KOPT-K1 (cell line): Measurements from ENCODE around the gene CLSTN1.
"Not testable (repeated sequence)": the region's sequence is repeated elsewhere in the genome, so short reads cannot be mapped to it uniquely, and the experiment has no call there.

Experiments
- H3K27ac ChIP-seq: fragments of 200-600 bp; sonication (generic); 2 replicates; pipeline ENCODE4 v1.5.1; 2016; ENCODE audit warnings: antibody characterized with exemption, mild to moderate bottlenecking, low read depth, low read length; ENCODE audit not compliant: poor library complexity, severe bottlenecking
- H3K36me3 ChIP-seq: fragments of 200-600 bp; sonication (generic); 2 replicates; pipeline ENCODE4 v1.5.1; 2017; ENCODE audit warnings: antibody characterized with exemption, mild to moderate bottlenecking, low read length, moderate library complexity; ENCODE audit not compliant: insufficient read depth
- H3K9me3 ChIP-seq: fragments of 200-600 bp; sonication (generic); 2 replicates; pipeline ENCODE4 v1.5.1; 2017; ENCODE audit warnings: antibody characterized with exemption, low read length, mild to moderate bottlenecking; ENCODE audit not compliant: insufficient read depth, poor library complexity, severe bottlenecking

CLSTN1 gene

DNA sequence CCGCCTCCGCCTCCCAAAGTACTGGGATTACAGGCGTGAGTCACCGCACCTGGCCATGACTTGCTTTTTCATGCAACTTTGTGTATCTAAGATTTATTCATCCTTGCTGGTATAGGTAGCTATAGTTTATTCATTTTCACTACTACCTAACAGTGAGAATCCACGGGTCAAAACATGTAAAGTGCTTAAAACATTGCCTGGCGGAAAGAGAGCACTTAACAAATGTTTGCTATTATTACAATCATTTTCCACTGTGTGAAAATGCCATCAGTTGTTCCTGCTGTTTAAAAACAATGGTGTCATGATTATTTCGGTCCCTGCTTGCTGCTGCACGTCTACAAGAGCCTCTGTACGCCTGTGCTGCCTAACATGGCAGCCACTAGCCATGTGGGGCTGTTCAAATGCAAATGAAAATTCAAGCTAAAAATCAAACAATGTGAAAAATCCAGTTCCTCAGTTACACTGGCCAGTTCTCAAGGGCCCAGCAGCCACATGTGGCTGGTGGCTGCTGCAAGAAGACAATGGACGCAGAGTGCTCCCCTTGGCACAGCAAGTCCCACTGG, 65.1 kb downstream of the CLSTN1 start:
- Histone ChIP-seq H3K9me3 (no peaks in the 10 kb centered on the region), H3K27ac (no peak overlapping the region), H3K36me3 (peaks cover 31% of the 10 kb centered on the region)

DNA sequence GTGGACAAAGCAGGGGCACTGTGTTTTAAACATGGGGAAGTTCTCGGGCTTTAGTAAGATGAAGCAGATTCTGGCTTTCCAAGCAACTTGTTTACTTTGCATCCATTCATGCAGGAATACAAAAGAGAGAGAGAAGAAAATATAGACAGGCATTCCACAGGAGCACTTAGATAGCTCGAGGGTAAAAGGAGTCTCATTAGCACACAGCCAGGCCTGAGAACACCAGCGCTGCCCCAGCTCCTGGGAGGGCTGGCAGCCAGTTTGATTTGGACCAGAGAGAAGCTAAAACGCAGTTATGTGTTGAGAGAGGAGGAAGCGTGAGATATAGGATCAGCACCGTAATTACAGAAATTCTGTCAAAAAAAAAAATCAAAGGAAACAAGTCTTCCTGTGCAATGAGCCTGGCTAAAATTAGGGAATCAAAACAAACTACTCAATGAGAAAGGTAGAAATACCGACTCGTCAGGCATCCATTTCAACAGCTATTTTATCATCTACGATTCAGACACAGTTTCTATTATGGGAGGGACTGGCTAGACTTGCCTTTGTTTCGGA, 68.2 kb downstream of the CLSTN1 start:
- H3K36me3 ChIP-seq: peaks cover 45% of the 10 kb centered on the region
- H3K27ac ChIP-seq: no peak overlapping the region
- H3K9me3 ChIP-seq: no peaks in the 10 kb centered on the region

DNA sequence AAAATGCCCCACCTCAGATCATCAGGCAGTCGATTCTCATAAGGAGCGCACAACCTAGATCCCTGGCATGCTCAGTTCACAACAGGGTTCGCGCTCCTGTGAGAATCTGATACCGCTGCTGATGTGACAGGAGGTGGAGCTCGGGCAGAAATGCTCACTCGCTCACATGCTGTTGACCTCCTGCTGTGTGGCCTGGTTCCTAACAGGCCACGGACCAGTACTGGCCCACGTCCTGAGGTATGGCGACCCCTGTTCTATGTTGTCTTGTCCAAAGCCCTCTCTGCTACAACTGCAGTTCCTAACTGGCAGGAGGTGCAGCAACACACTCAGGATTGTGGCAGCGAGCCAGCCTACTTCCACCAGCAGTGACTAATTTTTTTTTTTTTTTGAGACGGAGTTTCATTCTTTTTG, 70.6 kb downstream of the CLSTN1 start:
- Histone ChIP-seq H3K36me3 (peaks cover 69% of the 10 kb centered on the region), H3K27ac (no peak overlapping the region), H3K9me3 (no peaks in the 10 kb centered on the region)

DNA sequence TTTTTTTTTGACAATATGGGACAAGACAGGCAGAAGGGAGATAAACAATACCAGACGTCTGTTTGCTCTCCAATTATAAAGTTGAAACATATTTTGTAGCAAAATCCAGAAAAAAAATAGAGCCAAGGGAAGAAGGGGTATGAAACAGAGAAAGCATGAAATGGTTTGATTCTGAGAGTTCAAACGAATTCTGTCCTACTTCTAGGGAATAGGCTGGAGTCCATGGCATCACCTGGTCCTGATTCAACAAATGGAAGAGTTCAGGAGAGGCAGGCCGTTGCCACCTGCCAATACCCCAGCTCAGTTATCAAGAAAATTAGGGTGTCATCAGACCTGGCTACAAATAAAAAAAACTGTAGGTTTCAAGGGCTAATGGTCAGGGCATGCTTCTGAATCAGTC, 71.8 kb downstream of the CLSTN1 start:
- Histone ChIP-seq H3K27ac (no peak overlapping the region), H3K36me3 (peaks cover 79% of the 10 kb centered on the region), H3K9me3 (no peaks in the 10 kb centered on the region)

DNA sequence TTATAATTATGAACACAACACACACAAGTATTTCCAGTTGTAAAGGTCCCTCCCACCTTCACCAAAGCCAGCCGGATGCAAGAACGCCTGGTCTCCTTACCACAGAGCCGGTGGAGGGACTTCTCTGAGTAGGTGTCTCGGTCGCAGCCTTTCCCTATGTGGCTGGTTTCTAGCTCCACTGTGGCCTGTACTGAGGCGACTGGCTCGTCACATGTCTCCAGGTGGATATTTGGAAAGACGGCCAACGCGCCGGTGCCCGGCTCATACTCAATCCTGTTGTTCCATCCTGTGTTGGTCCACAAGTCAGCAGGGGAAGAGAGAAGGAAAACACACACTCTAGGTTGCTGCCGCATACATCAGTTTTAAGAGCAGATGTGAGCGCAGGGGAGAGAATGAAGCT, 74.4 kb downstream of the CLSTN1 start:
- Histone ChIP-seq H3K9me3 (no peaks in the 10 kb centered on the region), H3K36me3 (peaks cover 96% of the 10 kb centered on the region), H3K27ac (no peak overlapping the region)

DNA sequence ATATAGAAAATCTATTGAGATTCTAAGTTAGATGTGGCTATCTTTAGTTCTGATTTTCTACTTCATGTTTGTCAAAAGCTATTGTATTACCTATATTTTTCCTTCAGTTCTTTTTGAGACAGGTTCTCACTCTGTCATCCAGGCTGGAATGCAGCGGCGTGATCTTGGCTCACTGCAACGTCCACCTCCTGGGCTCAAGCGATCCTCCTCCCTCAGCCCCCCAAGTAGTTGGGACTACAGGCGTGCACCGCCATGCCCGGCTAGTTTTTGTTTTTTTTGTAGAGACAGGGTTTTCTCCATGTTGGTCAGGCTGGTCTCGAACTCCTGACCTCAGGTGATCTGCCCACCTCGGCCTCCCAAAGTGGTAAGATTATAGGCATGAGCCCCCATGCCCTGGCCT, 75.4 kb downstream of the CLSTN1 start:
- H3K36me3 ChIP-seq: peaks cover 96% of the 10 kb centered on the region
- H3K9me3 ChIP-seq, H3K27ac ChIP-seq: not testable (repeated sequence)

DNA sequence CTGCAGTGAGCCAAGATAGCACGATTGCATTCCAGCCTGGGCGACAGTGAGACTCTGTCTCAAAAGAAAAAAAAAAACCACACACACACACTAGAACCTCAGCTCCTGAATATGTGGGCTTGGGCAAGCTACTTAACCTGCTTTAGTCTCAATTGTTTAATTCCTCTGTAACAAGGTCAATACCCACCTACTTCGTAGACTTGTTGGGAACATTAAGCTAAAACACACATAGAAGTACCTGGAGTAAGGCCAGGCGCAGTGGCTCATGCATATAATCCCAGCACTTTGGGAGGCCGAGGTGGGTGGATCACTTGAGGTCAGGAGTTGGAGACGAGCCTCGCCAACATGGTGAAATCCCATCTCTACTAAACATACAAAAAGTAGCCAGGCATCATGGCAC, 77.1 kb downstream of the CLSTN1 start:
- H3K36me3 ChIP-seq: peaks cover 98% of the 10 kb centered on the region
- H3K9me3 ChIP-seq: no peaks in the 10 kb centered on the region
- H3K27ac ChIP-seq: no peak overlapping the region

DNA sequence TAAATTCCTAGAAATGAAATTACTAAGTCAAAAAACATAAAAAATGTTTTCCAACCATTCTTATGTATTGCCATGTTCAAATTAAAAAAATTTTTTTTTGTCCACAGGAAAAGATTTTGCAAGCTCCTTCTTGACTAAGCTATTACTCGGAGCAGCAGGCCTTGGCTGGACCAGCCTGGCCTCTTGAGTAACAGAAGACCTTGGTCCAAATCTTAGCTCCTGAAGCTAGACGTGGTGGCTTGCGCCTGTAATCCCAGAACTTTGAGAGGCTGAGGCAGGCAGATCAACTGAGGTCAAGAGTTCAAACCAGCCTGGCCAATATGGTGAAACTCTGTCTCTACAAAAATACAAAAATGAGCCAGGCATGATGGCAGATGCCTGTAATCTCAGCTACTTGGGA, 77.6 kb downstream of the CLSTN1 start:
- Histone ChIP-seq H3K36me3 (peaks cover 98% of the 10 kb centered on the region), H3K27ac (no peak overlapping the region), H3K9me3 (no peaks in the 10 kb centered on the region)

DNA sequence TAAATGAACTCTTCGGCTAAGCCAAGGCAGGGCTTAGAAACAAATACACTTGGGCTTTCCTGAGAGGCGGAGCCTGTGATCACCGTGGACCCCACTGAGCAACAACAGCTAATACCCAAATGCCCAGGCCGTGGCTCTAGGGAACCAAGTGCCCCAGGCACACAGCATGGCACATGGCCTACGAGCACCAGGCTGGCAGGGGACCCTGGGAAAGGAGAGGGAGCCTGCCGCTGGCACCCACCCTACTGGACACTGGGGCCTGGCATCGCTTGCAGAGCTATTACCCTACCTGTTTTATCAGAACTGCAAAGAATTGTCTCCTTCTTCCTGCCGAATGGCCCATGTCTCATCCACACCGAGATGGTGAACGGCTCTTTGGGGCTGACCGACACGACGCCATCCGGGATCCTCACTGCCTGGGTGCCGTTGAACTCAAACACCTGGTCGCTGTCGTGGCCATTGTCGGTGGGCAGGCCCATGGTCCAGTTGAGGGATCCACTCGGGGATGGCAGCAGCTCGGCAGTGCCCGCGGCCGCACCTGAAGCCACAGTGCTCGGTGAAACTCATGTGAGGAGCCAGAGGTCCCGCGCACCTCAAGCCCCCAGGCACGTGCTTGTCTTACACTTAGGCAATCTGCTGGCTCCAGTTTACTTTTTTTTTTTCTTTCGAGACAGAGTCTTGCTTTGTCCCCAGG, 79.5 kb downstream of the CLSTN1 start:
- Histone ChIP-seq H3K36me3 (peaks cover 97% of the 10 kb centered on the region), H3K9me3 (no peaks in the 10 kb centered on the region), H3K27ac (no peak overlapping the region)

DNA sequence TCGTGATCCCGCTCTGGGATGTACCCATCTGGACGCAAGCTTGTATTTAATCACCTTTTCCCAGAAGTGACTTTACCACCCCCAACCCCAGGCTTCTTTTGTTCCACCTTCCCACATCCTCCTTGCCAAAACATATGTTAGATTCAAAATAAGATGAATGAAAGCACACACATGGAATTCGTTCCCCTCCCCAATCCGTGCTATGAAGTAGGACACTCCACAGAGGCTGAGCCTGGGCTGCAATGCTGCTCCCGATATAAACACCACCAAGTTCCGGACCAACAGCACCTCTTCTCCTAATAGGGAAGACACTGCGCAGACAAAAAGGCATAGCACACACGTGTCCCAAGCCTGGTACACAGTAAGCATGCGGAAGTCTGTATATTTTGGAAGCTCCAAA, 86.1 kb downstream of the CLSTN1 start:
- Histone ChIP-seq H3K27ac (no peak overlapping the region), H3K36me3 (peaks cover 99% of the 10 kb centered on the region), H3K9me3 (no peaks in the 10 kb centered on the region)

DNA sequence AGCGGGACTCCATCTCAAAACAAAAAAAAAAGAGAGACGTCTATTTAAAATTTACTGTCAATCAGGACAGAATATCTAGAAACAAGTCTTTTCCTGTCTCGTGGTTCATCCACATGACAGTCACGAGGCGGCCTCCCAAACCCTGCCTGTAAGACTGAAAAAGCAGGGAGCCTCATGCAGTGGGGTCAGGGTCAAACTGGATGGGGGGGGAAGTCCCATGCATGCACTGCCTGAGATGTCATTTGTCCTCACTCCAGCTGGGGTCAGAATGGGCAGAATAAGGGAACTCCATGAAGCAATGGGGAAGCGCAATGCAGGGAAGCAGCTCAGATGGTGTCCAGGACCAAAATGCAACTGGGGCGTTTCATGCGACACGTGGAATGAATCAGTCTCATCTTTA, 86.7 kb downstream of the CLSTN1 start:
- Histone ChIP-seq H3K27ac (no peak overlapping the region), H3K36me3 (peaks cover 99% of the 10 kb centered on the region), H3K9me3 (no peaks in the 10 kb centered on the region)

DNA sequence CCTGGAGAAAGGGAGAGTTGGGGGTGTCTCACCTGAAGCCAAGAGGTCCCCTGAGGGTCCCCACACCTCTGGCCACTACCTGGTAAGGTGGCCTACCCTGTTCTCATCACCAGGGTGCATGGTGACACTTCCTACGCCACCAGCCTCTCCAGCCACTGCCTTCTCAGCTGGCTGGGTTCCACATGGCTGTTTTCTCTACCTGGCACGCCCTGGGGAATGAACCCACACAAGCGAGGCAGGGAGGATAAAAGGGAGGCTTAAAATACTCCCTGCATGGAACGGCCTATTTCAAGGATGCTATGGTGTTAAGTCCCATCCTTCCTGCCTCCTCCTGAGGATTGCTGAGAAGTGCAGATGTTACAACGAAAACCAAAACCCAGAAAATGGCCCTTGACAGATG, 87.5 kb downstream of the CLSTN1 start:
- no peaks in the 10 kb centered on the region for H3K9me3 ChIP-seq
- H3K36me3 ChIP-seq: peaks cover 99% of the 10 kb centered on the region
- H3K27ac ChIP-seq: no peak overlapping the region

DNA sequence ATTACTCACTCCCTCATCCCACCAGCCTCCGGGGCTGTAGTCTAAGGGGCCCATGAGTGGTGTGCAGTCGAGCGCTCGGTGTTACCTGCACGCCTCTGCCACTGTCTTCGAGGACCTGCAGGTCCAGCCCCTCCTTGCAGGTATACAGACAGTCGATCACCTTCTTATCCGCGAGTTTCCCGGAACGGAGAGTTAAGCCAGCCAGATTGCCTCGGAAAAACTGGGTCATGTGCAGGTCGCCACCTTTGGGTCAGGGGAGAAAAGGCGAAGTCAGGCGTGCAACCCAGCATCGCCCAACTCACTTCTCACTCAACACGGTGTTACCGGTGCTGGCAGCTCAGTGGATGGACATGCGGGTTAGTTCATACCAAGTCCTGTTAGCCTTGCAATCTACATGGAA, 88.0 kb downstream of the CLSTN1 start:
- Histone ChIP-seq H3K9me3 (no peaks in the 10 kb centered on the region), H3K27ac (no peak overlapping the region), H3K36me3 (peaks cover 99% of the 10 kb centered on the region)

DNA sequence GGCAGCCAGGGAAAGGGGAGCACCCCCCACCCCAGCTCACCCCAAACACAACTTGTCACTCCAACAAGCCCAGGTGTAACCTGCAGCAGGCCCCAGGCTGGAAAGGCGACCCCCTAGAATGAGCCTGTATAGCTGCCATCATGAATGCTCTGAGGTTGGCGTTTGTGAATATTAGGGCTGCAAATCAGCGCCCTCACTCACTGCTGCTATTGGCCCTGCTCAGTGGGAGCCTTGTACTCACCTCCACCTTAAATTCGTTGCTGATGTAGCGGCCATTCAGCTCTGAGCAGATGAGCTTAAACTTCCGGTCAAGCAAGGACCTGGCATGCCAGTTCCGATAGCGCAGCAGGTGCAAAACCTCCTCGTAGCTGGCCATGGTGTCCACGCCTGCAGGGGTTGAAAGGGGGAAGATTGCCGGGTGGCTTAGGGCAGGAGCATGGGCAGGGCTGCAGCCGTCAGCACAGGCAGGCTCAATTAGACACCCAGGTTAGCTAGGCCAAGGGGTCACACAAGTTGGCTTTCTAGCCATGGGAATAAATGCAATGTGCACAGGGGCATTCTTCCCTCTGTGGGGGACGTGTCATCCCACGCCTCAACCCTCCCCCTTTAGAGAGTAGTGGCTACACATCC, 90.5 kb downstream of the CLSTN1 start:
- H3K27ac ChIP-seq: no peak overlapping the region
- peaks cover 99% of the 10 kb centered on the region for H3K36me3 ChIP-seq
- no peaks in the 10 kb centered on the region for H3K9me3 ChIP-seq

DNA sequence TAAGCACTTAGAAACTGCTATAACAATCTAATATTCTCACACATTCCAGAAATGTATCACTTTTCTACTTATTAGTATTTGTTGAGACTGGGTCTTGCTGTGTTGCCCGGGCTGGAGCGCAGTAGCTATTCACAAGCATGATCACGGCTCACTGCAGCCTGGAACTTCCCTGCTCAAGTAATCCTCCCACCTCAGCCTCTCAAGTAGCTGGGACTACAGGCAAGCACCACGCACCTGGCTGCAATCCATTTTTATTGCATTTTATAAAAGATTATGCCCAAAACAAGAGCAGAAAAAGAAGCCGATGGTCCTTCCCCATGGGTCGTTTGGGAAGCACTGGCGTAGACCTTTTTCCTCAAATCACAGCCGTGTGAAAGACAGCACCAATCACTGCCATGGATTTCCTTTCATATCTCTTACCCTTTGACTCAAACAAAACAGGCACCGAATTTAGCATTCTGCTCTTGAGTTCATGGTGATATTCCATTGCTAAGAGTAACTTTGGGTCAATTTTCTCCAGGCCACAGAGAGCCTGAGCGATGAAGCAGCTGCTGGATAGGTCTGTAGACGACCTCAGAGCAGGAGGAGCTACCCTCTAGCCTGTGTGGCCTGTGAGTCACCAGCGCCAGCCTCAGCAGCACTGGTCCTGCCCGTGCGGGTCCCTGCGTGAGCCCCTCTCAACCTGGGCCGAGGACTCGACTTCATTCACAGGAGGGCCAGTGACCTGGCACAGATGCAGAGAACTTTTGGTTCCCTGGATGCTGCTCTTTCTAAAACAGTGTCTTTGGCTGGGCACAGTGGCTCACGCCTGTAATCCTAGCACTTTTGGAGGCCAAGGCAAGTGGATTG, 91.4 kb downstream of the CLSTN1 start:
- Histone ChIP-seq H3K9me3 (no peaks in the 10 kb centered on the region), H3K36me3 (peaks cover 99% of the 10 kb centered on the region), H3K27ac (no peak overlapping the region)
